Fibroblast of skin of back (primary cell): Measurements from ENCODE around the gene GRID2.
"Not testable (repeated sequence)": the region's sequence is repeated elsewhere in the genome, so short reads cannot be mapped to it uniquely, and the experiment has no call there.

Experiments
- DNase-seq: peaks from one replicate; pipeline ENCODE4 v3.0.0-alpha.2; 2013

The GRID2 gene

DNA sequence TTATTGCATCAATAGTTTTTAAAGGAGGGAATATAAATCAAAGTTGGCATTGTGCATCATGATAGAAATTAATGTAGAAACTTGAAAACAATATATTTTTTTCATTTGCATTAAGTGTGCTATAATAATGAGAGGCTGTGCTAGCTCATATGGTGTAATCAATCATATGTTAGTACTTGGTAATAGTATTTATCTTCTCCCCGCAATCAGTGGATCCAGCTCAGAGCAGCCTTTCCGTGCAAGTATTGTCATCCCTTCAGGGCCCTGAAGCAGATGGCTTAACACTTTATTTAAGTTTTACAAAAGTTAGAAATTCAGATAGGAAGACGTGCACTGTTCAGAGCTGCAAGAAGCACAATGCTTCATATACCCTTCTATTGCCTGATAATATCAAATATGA is 908.5 kb downstream of the GRID2 start:
- DNase-seq = no peak

DNA sequence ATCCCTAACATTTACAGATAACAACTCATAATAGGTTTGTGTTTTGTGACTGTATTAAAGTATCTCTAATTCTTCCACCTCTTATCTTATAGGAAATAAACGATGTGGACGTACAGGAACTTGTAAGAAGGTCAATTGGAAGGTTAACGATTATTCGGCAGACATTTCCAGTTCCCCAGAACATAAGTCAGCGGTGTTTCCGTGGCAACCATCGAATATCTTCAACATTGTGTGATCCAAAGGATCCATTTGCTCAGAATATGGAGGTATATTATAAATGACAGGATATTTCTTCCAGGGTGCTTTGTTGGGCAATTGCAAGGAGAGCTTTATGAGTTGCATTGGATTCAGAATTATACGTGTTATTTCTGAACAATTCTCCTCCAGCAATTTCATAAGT is 912.9 kb downstream of the GRID2 start:
- no peak for DNase-seq

DNA sequence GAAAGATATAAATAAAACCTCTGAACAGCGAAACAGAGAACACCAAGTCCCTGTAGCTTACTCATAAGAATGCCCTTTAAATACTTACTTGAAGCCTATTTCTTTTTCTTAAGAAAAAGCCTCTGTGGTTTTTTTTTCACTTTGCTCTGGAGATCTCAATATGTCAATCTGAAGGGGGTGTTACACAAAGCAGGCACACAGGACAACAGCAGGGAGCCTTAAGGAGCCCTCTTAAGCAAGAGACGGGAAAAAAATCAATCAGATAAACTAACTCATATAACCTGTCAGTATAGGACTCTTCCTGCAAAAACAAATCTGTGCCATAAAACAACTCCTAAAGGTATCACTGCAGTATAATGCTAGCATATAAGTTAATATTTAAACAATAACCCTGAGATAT is 913.7 kb downstream of the GRID2 start:
- no peak for DNase-seq

DNA sequence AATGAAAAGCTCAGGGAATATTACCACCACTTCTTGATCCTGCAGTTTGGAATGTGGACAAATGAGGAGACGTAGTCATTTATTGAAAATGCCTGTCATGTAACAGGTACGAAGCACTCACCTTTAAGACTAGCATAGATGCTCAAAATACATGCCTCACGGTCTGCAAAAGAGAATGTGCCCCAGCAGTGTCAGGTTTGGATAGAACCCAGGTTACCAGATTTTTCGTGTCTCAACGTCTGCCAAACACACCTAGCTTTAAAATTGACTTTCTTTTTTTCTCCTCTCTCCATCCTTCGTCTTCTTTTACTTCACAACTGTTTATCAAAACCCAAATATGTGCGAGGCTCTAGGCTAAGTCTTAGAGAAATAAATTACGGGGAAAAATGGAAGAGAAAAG is 918.0 kb downstream of the GRID2 start:
- no peak for DNase-seq

DNA sequence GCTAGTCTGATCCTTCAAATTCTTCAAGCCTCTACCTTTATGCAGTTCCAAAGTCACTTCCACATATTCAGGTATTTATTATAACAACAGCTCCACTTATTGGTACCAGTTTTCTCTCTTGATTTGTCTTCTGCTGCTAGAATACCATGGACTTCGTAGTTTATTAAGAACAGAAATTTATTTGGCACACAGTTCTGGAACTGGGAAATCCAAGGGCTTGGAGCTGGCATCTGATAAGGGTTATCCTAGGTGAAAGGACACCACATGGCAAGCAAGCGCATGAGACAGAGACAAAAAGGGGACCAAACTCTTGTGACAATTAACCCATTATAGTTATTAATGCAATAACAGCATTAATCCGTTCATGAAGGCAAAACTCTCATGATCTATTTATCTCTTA is 924.3 kb downstream of the GRID2 start:
- DNase-seq = no peak

DNA sequence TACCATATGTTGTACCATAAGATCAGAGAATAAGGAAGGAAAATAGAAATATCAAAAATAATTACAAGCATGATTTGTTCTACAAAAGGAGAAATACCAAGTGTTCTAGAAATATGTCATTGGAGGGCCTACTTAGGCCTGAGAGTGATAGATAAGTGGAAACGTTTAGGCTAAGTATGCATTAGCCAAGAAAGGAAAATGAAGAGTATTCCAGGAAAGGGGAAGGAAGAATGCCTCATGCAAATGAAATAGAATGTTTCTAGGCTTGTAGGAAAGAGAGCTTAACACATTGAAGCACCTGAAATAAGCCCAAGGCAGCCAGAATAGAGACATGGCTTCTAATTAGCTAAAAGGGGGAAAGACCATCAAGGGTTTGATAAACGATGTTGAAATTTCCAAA is 929.1 kb downstream of the GRID2 start:
- DNase-seq = no peak

DNA sequence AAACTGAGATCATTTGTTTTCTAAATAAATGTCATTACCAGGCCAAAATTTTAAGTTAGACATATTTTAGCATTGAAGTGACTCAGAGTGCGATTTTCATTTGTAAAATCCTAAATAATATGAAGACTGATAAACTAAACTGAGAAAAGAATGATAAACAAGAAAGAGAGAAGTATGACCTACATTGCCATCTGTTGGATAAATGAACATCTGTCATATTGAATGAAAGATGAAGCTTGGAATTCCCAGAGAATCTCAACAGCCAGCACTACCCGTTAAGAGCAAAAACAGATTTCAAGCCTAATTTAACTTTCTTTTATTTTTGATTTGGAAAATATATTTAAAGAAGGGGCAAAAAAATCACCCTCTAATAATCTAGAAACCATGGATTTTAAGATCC is 933.8 kb downstream of the GRID2 start:
- DNase-seq = no peak

DNA sequence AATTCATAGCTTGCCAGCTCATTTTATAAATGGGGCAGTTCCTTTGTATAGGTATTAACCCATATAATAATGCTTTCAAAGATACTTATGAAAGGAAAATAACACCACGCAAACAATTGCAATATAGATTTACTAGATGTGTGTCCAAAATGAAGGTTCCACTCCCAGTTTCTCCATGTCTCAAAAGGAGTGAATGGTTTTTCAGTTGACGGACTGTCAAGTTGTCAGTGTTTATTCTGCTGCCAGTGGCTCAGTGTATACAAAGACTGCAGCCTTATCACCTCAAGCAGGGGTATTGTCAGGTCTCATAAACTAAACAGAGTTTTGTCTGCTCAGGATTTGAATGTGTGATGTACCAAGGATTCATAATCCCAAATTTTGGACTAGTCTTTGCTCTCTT is 939.5 kb downstream of the GRID2 start:
- no peak for DNase-seq

DNA sequence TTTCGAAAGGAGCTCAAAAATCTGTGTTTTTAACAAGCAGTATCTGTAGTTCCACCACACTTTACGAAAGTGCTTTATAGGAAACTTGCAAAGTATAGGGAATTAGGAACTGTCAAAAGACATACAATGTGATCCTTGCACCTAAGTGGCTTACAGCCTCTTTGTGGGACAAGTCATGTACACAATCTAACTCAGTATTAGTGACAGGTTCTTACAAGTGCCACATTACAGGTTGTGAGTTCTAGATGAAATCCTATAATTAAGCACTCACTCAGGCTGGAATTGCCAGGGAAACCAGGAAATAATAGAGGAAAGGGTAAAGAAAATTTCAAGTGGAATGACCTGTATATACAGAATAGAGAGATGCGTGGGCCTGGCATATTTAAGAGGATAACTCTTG is 957.4 kb downstream of the GRID2 start:
- no peak for DNase-seq

DNA sequence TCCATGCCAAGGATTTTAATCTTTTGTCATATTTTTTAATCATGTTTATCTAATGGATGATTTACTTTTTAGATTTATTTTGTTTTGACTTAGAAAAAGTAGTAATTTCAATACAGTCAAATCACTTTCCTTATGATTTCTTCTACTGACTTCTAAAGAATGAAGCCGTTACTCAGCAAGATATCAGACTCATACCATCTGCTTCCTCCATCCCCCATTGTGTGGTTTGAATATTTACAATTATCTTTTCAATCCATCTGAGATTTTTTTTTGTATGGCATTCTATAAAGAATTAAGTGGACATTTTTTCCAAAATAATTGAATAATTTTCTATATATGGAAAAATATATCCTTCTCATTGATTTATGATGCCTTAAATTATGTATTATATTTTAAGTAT is 959.4 kb downstream of the GRID2 start:
- DNase-seq = no peak

DNA sequence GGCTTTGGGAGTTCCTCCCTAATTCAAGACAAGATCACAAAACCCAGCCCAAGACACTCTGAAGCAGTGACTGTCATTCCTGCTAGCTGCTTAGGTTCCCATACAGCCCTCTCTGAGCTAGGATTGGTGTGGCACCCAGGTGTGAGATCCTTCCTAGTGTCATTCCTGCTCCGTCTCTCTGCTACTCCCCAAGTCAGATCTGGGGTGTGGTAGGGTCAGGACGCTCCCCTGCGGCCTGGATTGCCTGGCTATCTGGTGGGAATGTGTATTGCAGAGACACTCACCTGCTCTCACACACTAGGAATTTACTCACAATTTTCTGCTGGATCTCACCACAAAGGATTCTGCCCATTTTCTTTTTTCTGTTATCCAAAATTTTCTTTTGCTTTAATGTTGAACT is 964.0 kb downstream of the GRID2 start:
- no peak for DNase-seq

DNA sequence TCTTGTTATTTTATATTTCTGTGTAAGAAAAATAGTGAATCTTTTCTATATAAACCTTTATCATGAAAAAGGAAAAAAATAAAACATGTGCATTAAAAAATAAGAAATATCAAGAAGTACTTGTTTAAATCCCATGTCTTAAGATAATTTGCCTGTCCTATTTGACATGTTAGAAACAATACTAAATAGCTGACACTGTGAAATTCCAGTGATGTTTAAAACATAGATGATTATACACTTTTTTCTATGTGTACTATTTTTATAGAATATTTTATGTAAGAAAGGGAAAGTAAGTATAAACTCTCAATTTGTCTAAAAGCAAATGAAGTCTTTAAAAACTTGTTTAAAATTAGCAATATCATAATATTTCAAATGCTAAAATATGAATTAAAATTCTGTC is 981.6 kb downstream of the GRID2 start:
- no peak for DNase-seq

DNA sequence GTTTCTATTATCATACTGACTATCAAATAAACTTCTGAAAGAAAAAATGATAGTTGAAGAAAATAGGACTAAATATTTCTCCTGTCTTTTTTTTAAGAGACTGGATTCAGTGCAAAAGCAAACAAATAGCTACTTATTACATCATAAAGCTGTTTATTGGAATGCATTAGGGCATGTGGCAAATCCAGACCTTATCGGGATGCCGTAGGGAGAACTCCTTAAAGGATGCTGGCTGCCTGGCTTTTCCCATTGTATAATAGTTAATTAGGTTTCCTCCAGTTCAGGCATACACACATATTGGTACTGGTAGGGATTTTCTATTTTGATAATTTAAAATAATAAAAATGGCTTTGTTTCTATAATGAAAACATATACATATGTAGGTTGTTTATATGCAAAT is 985.5 kb downstream of the GRID2 start:
- no peak for DNase-seq

DNA sequence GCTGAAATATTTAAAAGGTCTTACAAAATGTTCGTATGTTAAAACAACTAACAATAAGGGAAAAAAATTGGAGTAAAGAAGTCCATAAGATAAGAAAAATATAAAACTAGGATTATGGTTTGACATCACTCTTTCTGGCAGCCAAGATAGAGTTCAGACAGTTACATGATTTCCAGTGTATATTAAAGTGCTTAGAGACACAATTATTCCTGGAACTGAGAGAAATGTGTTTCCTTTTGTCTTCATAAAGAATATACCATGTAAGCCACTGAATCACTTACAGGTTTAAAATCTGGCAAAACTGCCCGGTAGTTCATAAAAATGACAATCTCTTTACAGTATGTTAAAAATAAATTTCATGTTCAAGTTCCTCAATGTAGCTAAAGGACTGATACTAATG is 986.1 kb downstream of the GRID2 start:
- DNase-seq = no peak

DNA sequence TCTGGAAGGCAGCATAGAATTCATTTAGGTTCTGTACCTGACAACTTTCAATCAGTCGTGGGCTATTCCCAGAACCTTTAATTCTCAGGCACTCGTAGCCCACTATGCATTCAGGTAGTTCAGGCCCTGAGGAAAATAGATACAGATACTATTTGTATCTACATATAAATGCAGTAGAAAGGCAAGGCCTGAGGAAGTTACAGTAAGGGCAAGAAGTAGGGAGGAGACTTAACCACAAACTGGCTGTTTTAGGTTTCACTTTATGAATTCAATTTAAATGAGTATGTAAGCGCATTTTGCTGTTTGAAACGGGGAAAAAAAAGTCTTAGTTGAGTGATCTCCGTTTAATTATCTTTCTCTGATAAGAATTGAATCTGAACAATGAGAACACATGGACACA is 995.4 kb downstream of the GRID2 start:
- no peak for DNase-seq

DNA sequence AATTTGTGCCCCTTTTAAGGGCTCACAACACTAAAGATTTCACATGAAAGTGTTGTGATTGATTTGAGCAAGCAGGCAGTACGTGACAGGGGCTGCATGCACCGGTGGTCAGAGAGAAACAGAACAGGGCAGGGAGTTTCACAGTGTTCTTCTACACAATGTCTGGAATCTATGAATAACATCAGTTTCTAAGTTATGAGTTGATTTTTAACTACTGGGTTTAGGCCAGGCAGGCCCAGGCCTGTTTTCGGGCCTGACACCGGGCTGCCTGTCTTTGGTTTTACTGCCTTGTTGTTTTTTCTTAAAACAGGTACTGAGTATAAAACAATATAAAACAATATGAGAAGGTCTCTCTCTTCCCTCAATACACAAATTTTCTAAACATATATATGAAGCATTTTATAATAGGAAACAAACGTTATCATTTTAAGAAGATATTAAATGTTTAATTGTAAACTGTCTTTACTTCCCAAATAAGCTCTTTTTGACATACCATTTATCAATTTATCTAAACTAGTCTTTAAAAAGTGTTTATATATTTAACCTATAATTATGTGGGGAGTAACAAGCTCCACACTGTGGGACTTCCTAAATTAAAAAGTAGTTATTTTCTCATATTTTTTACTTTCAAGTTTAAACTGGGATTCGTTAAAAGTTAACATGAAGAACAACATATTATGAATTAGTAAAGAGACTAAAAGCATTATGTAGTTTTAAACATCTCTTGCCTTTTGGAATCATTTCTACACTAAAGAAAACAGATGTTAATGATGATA is 997.2 kb downstream of the GRID2 start:
- DNase-seq = not testable (repeated sequence)

DNA sequence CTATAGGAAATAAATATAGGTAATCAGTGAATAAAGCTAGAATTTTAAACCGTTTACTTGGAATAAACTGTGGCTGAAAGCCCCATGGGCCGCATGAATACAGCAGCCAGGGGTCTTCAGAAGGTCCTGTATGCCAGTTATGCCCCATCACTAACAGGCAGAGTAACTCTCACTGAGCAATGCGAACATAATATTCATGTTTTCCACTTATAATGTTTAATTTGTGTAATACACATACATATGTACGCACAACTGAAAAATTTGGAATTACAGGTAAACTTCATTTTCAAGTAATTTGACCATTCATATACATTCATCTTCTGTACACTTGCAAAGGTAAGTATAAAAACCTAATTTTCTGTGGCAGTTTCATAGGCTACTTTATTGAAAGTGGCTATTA is 998.5 kb downstream of the GRID2 start:
- DNase-seq = no peak

DNA sequence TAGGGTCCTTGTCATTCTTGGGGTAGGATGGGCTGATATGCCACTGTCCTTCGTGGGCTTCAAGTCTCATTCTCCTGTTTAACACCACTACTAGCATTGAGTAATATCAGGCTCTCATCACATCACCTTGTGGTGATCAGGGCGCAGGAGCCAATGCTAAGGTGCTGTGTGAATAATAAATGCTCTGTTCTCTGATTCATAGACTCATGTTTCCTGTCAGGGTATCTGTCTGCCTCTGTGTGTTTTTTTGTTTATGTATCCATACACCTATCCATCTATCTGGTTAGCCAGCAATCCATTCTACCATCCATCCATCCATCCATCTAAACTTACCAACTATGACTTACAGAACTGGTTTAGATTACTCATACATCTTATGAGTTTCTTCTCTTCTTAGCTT is 999.7 kb downstream of the GRID2 start:
- DNase-seq = no peak

DNA sequence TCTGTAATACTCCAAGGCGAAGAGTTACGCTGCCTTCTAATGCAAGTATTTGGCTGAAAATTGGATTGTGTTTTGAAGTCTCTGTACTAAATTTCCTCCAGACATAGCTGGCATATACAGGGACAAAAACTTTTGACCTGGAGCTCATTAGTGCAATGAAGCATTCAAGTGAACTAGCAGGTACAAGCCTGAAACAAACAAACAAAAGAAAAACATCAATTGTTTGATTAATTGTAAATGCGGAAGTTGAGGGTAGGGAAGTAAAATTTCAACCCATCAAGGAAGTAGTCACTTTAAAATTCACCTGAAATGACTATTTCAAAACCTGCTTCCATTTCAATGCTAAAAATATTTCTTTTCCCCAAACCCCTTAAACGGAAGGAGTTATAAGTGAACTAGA is 1008.5 kb downstream of the GRID2 start:
- DNase-seq = no peak

DNA sequence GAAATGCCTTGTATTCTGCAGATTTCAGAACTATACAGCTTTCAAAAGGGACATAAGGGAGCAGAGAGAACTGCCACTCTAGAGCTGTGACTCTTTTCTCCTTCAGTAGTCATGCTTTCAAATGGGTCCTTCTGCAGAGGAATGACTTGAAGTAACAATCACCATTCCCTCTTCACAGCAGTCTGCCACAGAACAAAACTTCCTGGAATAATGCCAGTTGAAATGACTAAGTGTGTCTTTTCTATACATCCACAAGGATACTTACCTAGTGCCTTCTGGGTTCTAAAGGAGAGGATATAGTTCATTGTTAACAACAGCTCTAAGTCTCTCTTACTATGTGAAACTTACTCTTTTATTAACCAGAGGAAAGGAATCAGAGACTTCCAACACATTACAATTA is 1009.4 kb downstream of the GRID2 start:
- DNase-seq = peak; percentile 79

DNA sequence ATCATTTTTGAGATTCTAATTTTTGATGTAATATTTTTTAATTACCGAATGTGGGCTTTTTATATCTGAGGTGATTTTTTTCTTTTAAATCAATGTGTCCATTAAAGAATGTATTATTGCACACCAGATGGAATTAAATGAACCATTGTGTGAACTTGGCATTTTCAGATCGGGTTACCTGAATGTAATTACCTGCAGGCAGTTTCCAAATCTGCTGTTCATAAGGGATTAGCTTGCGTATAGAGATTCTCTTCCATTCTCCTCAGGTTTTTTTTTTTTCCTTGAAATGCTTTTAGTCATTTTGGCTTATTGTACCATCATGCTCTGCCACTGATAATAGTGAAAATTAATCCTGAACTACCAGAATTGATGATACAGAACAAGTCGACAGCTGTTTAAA is 1013.3 kb downstream of the GRID2 start:
- DNase-seq = no peak

DNA sequence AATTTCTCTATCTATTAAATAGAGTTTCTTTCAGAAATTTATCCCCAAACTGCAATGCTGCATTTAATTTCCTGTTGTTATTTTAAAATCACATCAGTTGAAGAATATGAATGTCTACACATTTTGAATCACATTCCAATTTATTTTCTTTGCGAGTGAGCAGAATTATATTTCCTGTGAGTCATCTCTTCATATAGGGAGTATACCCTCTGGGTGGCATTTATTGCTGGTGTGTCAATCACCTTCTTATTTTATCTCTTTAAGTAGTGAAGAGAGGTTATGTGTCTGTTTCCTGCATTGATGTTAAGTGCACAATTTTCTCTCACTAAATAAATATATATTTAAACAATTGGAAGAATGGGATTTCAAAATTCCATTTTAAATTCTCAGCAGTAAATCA is 1013.8 kb downstream of the GRID2 start:
- DNase-seq = peak; percentile 85

DNA sequence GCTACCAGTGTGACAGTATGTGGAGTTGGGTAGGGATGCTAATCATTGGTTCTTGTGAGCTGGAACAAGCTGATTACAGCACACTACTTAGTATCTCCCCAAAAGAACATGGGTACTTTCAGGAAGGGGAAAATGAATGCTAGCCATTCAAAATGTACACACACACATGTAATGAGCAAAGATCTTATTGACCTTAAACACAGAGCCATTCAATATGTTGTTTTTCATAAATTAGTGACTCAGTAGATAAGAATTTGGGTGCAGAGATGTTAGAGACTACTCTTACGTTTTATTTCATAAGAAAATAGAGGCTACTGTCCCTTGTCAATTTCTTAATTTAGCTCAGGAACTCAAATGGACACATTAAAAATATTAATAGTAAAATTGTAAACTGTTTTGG is 1015.3 kb downstream of the GRID2 start:
- DNase-seq = peak; percentile 55

DNA sequence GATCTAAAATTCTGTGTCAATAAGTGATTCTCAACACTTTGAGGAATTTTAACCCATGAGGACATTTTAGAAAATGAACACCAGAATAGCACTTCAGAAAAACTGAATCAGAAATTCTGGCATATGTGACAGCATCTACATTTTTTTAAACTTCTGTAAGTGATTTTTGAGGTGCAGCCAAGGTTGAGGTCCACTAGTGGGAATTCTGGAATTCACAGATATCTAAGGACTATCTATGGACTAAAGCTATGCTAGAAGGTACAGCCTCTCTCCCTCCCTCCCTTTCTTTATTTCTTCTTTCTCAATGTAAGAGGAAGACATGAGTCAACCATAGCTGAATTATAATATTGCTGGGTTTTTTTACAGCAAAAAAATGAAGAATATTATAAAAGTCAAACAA is 1016.6 kb downstream of the GRID2 start:
- DNase-seq = peak; percentile 73

DNA sequence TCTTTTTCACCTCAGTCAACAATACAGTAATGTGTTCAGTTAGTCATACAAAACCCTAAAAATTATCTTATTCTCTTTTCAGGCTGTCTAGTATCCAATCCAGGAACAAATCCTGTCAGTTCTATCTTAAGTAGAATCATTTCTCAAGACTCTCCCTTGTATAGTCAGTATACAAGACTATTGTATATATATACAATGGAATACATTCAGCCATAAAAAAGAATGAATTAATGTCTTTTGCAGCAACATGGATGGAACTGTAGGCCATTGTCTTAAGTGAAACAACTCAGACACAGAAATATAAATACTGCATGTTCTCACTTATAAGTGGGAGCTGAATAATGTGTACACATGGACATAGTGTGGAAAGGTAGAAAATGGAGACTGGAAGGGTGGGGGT is 1023.6 kb downstream of the GRID2 start:
- no peak for DNase-seq
